HEK293T (cell line): Measurements from ENCODE around the gene PAPOLA.

Source experiments
- ELF4 ChIP-seq: fragments of 450-650 bp; IDR thresholded peaks from 2 replicates; pipeline ENCODE4 v1.6.1; 2017; ENCODE audit warnings: antibody characterized with exemption
- FOXM1 ChIP-seq: fragments of 450-650 bp; IDR thresholded peaks from 2 replicates; pipeline ENCODE4 v1.6.1; 2017; ENCODE audit warnings: mild to moderate bottlenecking, borderline replicate concordance
- HDGF ChIP-seq: fragments of 450-650 bp; IDR thresholded peaks from 2 replicates; pipeline ENCODE4 v1.6.1; 2017; ENCODE audit warnings: antibody characterized with exemption, borderline replicate concordance
- LEF1 ChIP-seq: fragments of 450-650 bp; IDR thresholded peaks from 2 replicates; pipeline ENCODE4 v1.6.1; 2017; ENCODE audit warnings: mild to moderate bottlenecking, borderline replicate concordance
- SP1 ChIP-seq: fragments of 450-650 bp; IDR thresholded peaks from 2 replicates; pipeline ENCODE4 v1.6.1; 2017
- TARDBP ChIP-seq: fragments of 450-650 bp; IDR thresholded peaks from 2 replicates; pipeline ENCODE4 v1.6.1; 2016

DNA sequence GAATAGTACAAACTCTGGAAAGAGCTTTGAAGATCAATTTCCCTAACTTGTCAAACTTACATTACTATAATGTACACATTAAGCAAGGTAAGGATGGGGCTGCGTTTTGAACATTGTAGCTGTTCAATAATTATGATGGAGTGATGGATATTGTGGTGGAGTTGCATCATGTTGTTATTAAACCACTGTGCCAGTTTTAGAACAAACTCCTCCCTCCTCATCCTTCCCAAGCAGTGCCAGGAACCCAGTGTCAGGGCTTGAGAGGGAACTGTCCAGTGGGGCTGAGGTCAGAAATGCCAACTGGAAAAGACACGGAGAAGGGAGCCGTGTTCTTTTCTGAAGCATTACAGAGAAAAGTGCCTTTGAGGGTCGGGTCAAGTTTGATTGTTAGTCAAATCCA lies 31.9 kb upstream of the PAPOLA start:
- TF ChIP-seq ELF4 (no peak), HDGF (no peak), LEF1 (no peak), TARDBP (no peak), SP1 (no peak), FOXM1 (no peak)
